Ureter (tissue), 1 donor: ENCODE measurements around the gene TMEM214. TPM values are rescaled to one million over a fixed set of nuclear protein-coding genes. Genes with fewer than 3 reads are reported as not detected.

ENCODE experiments used
- DNase-seq: peaks from one replicate; pipeline ENCODE4 v3.0.0-alpha.2; 2020; ENCODE audit warnings: low spot score
- total RNA-seq: library from RNA; stranded (reverse); gene quantifications from one replicate; pipeline ENCODE4 v1.2.4, GENCODE V29; 2023
- donor health status: DM: yes; HTN: yes; CAD: no.

The TMEM214 gene
- total RNA-seq, 1 donor from 2014 or later, result 89.6 TPM

DNA sequence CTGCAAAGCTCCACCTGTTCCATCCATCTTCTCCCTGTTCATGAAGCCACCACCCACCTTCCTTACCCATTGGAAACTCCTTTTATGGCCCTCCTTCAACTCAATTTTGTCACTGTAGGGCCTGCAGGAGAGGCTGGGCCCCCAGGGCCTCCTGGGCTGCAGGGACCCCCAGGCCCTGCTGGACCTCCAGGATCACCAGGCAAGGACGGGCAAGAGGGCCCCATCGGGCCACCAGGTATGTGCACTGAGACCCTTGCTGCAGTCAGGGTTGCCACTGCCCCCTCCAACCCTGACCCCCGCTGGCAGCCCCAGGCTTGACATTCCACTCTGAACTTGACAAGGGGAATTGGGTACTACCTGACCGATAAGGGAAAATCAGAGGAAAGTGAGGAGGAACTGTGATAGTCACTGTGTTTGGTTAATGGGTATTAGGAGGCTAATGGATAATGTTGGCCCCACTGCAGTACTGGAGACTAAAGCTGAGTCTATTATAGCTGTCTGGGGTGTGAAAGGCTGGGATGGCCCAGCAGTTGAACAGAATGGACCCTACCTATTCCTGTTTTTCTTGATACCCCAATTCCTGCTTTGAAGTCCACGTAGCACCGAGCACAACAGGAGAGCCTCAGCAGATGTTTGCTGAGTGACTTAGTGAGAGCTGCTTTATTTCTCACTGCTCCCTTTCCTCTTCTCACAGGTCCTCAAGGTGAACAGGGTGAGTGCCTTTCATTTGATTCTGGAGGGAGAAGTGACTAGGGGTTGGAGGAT lies 51.7 kb downstream of the TMEM214 start:
- no peak for DNase-seq

DNA sequence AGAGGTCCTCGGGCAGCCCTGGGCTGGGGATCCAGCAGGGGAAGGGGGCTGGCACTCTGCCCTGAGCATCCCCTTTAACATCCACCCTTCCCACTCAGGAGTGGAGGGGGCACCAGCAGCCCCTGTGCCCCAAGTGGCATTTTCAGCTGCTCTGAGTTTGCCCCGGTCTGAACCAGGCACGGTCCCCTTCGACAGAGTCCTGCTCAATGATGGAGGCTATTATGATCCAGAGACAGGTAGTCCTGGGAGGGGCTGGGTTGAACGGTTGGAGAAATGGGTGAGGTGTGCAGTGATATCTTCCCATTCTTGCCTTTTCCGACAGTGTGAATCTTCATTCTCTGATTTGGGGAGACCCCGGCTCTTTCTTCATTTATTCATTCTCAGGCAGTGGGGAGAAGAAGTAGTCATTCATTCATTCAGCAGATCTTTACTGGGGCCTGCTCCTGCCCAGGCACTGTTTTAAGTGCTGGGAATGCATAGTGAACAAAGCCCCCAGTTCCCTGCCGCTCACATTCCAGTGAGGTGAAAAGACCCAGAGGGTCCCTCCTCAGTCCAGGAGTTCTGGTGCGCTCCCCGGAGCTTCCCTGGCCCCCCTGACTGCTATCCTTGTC lies 52.4 kb downstream of the TMEM214 start:
- DNase-seq, result no peak

DNA sequence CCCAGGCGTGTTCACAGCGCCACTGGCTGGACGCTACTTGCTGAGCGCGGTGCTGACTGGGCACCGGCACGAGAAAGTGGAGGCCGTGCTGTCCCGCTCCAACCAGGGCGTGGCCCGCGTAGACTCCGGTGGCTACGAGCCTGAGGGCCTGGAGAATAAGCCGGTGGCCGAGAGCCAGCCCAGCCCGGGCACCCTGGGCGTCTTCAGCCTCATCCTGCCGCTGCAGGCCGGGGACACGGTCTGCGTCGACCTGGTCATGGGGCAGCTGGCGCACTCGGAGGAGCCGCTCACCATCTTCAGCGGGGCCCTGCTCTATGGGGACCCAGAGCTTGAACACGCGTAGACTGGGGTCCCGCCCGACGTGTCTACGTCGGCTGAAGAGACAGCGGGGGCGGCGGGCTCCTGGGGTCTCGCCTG lies 52.9 kb downstream of the TMEM214 start:
- peak; percentile 82 for DNase-seq

- peak; percentile 96 for DNase-seq
These were observed 53.4 kb downstream of the TMEM214 start for GRCh38 chr2:27086090-27086723.

- DNase-seq, result peak; percentile 61
These were observed 54.2 kb downstream of the TMEM214 start, which contains the start of gene KHK for GRCh38 chr2:27086724-27087593. TSS of gene KHK (plus strand) at chr2:27086772. CDS start at chr2:27087260, 488 bp downstream.

GRCh38 chr2:27087823-27088410 lies 55.2 kb downstream of the TMEM214 start:
- DNase-seq, result no peak

DNA sequence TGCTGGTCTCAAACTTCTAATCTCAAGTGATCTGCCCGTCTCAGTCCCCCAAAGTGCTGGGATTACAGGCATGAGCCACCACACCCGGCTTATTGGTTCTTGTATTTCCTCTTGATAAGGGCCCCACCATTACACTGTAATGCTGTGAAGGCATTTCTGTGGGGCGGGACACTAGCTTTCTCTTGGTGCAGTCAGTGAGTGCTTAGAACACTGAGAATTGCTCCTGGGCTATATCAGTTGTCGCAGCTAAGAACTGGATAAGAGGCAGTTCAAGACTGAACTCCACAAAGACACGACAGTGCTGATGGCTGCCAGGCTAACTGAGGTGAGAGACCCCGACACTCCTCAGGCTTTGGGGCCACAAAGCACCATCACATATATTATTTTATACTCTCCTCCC lies 55.9 kb downstream of the TMEM214 start:
- no peak for DNase-seq

- no peak for DNase-seq
These were observed 56.6 kb downstream of the TMEM214 start for GRCh38 chr2:27089111-27089954.

Other genes starting within 250 kb of the TMEM214 start
- 0.26 TPM for gene CENPA, start 246.9 kb upstream of the TMEM214 start, total RNA-seq
- not detected for gene DPYSL5, start 184.8 kb upstream of the TMEM214 start, total RNA-seq
- gene MAPRE3, start 62.3 kb upstream of the TMEM214 start, total RNA-seq, result 29.4 TPM
- gene AGBL5, start 18.7 kb downstream of the TMEM214 start, total RNA-seq, result 22.0 TPM
- gene OST4, start 38.7 kb downstream of the TMEM214 start, total RNA-seq, result 398 TPM
- gene EMILIN1, start 45.6 kb downstream of the TMEM214 start, total RNA-seq, result 65.8 TPM
- 2.6 TPM for gene KHK, start 53.8 kb downstream of the TMEM214 start, total RNA-seq
- gene CGREF1, start 86.2 kb downstream of the TMEM214 start, total RNA-seq, result 1.9 TPM
- gene ABHD1, start 90.8 kb downstream of the TMEM214 start, total RNA-seq, result 0.78 TPM
- 45.6 TPM for gene PREB, start 101.7 kb downstream of the TMEM214 start, total RNA-seq
- gene PRR30, start 106.4 kb downstream of the TMEM214 start, total RNA-seq, result not detected
- 0.42 TPM for gene TCF23, start 116.0 kb downstream of the TMEM214 start, total RNA-seq
- gene ATRAID, start 179.1 kb downstream of the TMEM214 start, total RNA-seq, result 131 TPM
- 42.1 TPM for gene SLC5A6, start 179.3 kb downstream of the TMEM214 start, total RNA-seq
- gene CAD, start 184.4 kb downstream of the TMEM214 start, total RNA-seq, result 63.6 TPM
- not detected for gene SLC30A3, start 230.1 kb downstream of the TMEM214 start, total RNA-seq
- not detected for gene DNAJC5G, start 242.5 kb downstream of the TMEM214 start, total RNA-seq
- gene TRIM54, start 249.5 kb downstream of the TMEM214 start, total RNA-seq, result 0.18 TPM